Stomach (tissue), 9 donors: ENCODE data around the gene AMBP. TPM values are rescaled to one million over a fixed set of nuclear protein-coding genes. Genes with fewer than 3 reads are reported as not detected.

Experiments
- DNase-seq, 2 donors: peaks; one replicate each; pipeline versions ENCODE4 v3.0.0 to v3.0.0-alpha.2; 2013 to 2019
- H3K27ac ChIP-seq, 5 donors: fragments of 200-600 bp in 4 of 5; sonication (generic) in 4 of 5; one replicate each; pipeline ENCODE4 v1.5.1; 2013 to 2019; ENCODE audit warnings: mild to moderate bottlenecking in 1 of 5, moderate library complexity in 1 of 5
- H3K27me3 ChIP-seq, 3 donors: fragments of 200-600 bp; sonication (generic); one replicate each; pipeline ENCODE4 v1.5.1; 2017 to 2019; ENCODE audit warnings: mixed run types in 1 of 3
- H3K36me3 ChIP-seq, 4 donors: fragments of 200-600 bp; sonication (generic); 1 replicate in 3 of 4; 2 replicates in 1 of 4; pipeline ENCODE4 v1.5.1; 2016 to 2019
- H3K4me1 ChIP-seq, 4 donors: fragments of 200-600 bp; sonication (generic); one replicate each; pipeline ENCODE4 v1.5.1; 2016 to 2019
- H3K4me3 ChIP-seq, 4 donors: fragments of 200-600 bp; sonication (generic) in 3 of 4; one replicate each; pipeline ENCODE4 v1.5.1; 2016 to 2019; ENCODE audit warnings: mild to moderate bottlenecking in 1 of 4
- H3K9me3 ChIP-seq, 4 donors: fragments of 200-600 bp; sonication (generic); one replicate each; pipeline ENCODE4 v1.5.1; 2016 to 2019
- CTCF ChIP-seq, 7 experiments: fragments of 450-650 bp in 4 of 7; fragments of 200-600 bp in 3 of 7; sonication (generic) in 3 of 7; IDR thresholded peaks; one replicate each; pipeline ENCODE4 v1.5.1; 2016 to 2019; ENCODE audit warnings: antibody characterized with exemption in 7 of 7, control low read depth in 2 of 7, mild to moderate bottlenecking in 1 of 7
- EP300 ChIP-seq: sonication (generic); formaldehyde crosslinking; IDR thresholded peaks from one replicate; pipeline ENCODE4 v1.6.1; 2017; ENCODE audit warnings: antibody characterized with exemption
- POLR2A ChIP-seq, 4 donors: fragments of 450-650 bp; IDR thresholded peaks; one replicate each; pipeline ENCODE4 v1.6.1; 2016; ENCODE audit warnings: antibody characterized with exemption in 4 of 4, control low read depth in 2 of 4, mild to moderate bottlenecking in 1 of 4, moderate library complexity in 1 of 4
- POLR2AphosphoS5 ChIP-seq, 3 donors: sonication (generic); formaldehyde crosslinking; IDR thresholded peaks; one replicate each; pipeline ENCODE4 v1.6.1; 2016; ENCODE audit warnings: antibody characterized with exemption in 3 of 3
- WGBS, 5 donors: extraction: QIAGEN DNeasy Blood & Tissue Kit in 3 of 5; methylation state at CpG; one replicate each; pipeline versions ENCODE4 v1.1.5 to v1.1.7; 2013 to 2018; 5-methylcytosine and 5-hydroxymethylcytosine counted together
- intact Hi-C: fragments of 100-400 bp; cut with DNase I; formaldehyde crosslinking; loops from one replicate; pipeline ENCODE4 v1.15.1; 2023; ENCODE audit warnings: low total_unique reads
- polyA plus RNA-seq, 3 donors: library from polyadenylated mRNA; stranded (reverse); fragments of 200-250 nt; gene quantifications; one replicate each; pipeline ENCODE4 v1.2.3, GENCODE V29; 2013
- total RNA-seq, 5 donors: library from RNA; depleted of rRNA; stranded (reverse); fragments of >200 nt; gene quantifications; one replicate each; pipeline versions ENCODE4 v1.1.0 to v1.2.3, GENCODE V29; 2014 to 2016
- donor health status: healthy with polysubstance abuse.
- donor health status: Bipolar disorder and iron deficiency.
- donor health status: healthy.

AMBP gene
- total and polyA plus RNA-seq, 8 donors = 0.89 to 3.3 (median 2.5) TPM; not detected in 2

GRCh38 chr9:114090798-114091197, 12.7 kb upstream of the AMBP start:
- Histone ChIP-seq H3K9me3 (no peaks in the 10 kb centered on the region), H3K36me3 (peaks cover 0 to 23% (median 16%) of the 10 kb centered on the region in 4 donors), H3K4me1 (no peaks in the 10 kb centered on the region), H3K4me3 (no peak overlapping the region), H3K27ac (no peak overlapping the region), H3K27me3 (no peaks in the 10 kb centered on the region)
- TF ChIP-seq POLR2AphosphoS5 (IDR thresholded peaks at IDR 0.05) (no peak), POLR2A (IDR thresholded peaks at IDR 0.05) (no peak), CTCF (IDR thresholded peaks at IDR 0.05) (no peak), EP300 (no peak)
- DNase-seq = no peak
- WGBS, 5 donors = 92 to 100% (median 97%) methylated on average over 3 to 4 of the region's 4 CpGs
- intact Hi-C loops = no loop called here

- H3K4me1 ChIP-seq = no peaks in the 10 kb centered on the region
- H3K9me3 ChIP-seq = no peaks in the 10 kb centered on the region
- TF ChIP-seq POLR2A (IDR thresholded peaks at IDR 0.05) = no peak
- no peak for TF ChIP-seq POLR2AphosphoS5 (IDR thresholded peaks at IDR 0.05)
- TF ChIP-seq EP300 = no peak
- no peak for TF ChIP-seq CTCF (IDR thresholded peaks at IDR 0.05)
- DNase-seq = no peak
- no peak overlapping the region for H3K27ac ChIP-seq
- intact Hi-C loops = loop anchor here (5.0 kb wide), 1 partner anchor 198 kb away; no protein-coding TSS in a partner anchor
- WGBS, 5 donors = 75 to 89% (median 82%) methylated on average over 3 to 4 of the region's 4 CpGs
- no peaks in the 10 kb centered on the region for H3K27me3 ChIP-seq
- no peak overlapping the region for H3K4me3 ChIP-seq
- peaks cover 0 to 16% (median 8%) of the 10 kb centered on the region in 4 donors for H3K36me3 ChIP-seq
Observed at GRCh38 chr9:114089206-114089840, 11.2 kb upstream of the AMBP start.

- DNase-seq = no peak
- H3K27ac ChIP-seq = no peak overlapping the region
- TF ChIP-seq CTCF (IDR thresholded peaks at IDR 0.05) (no peak), POLR2A (IDR thresholded peaks at IDR 0.05) (no peak), POLR2AphosphoS5 (IDR thresholded peaks at IDR 0.05) (no peak), EP300 (no peak)
- H3K27me3 ChIP-seq = no peaks in the 10 kb centered on the region
- H3K4me3 ChIP-seq = no peak overlapping the region
- WGBS, 5 donors = 85 to 89% (median 87%) methylated on average over 7 of the region's 7 CpGs
- peaks cover 0 to 12% (median 5%) of the 10 kb centered on the region in 4 donors for H3K36me3 ChIP-seq
- H3K9me3 ChIP-seq = no peaks in the 10 kb centered on the region
- H3K4me1 ChIP-seq = no peaks in the 10 kb centered on the region
- intact Hi-C loops = loop anchor here (5.0 kb wide), 1 partner anchor 199 kb away; no protein-coding TSS in a partner anchor
Observed at GRCh38 chr9:114088571-114089170, 10.6 kb upstream of the AMBP start.

- no peak overlapping the region for H3K27ac ChIP-seq
- peaks cover 0 to 6% (median 2%) of the 10 kb centered on the region in 4 donors for H3K36me3 ChIP-seq
- intact Hi-C loops = loop anchor here (5.0 kb wide), 1 partner anchor 200 kb away; no protein-coding TSS in a partner anchor
- H3K4me3 ChIP-seq = no peak overlapping the region
- H3K4me1 ChIP-seq = peaks cover 3 to 5% (median 4%) of the 10 kb centered on the region in 4 donors
- no peak for TF ChIP-seq EP300
- TF ChIP-seq POLR2AphosphoS5 (IDR thresholded peaks at IDR 0.05) = no peak
- no peak for TF ChIP-seq POLR2A (IDR thresholded peaks at IDR 0.05)
- no peak for TF ChIP-seq CTCF (IDR thresholded peaks at IDR 0.05)
- H3K9me3 ChIP-seq = no peaks in the 10 kb centered on the region
- no peak for DNase-seq
- WGBS, 5 donors = 73 to 78% (median 76%) methylated on average over 7 of the region's 7 CpGs
- H3K27me3 ChIP-seq = no peaks in the 10 kb centered on the region
Observed at GRCh38 chr9:114087721-114088120, 9.6 kb upstream of the AMBP start.
